GM12878 (cell line): ENCODE results near the gene RSPH1. TPM values are rescaled to one million over a fixed set of nuclear protein-coding genes. Genes with fewer than 3 reads are reported as not detected.
A peak's percentile ranks its signal among the peaks of the same experiment; 100 is the strongest.

Source experiments
- ATF2 ChIP-seq: IDR thresholded peaks from 2 replicates; pipeline ENCODE4 v1.6.1; 2012; ENCODE audit warnings: low read length, inconsistent platforms
- BCL3 ChIP-seq: IDR thresholded peaks from 2 replicates; pipeline ENCODE4 v1.6.1; 2011; ENCODE audit warnings: borderline replicate concordance, low read depth, mild to moderate bottlenecking, moderate library complexity, low read length; ENCODE audit not compliant: insufficient read depth, poor library complexity, severe bottlenecking
- BHLHE40 ChIP-seq, 2 experiments: fragments of 450-650 bp in 1 of 2; IDR thresholded peaks; 2 replicates each; pipeline ENCODE4 v1.6.1; 2011 to 2017; ENCODE audit warnings: low read depth in 2 of 2, borderline replicate concordance in 1 of 2, improper control_type of control experiment in 1 of 2, low read length in 1 of 2, mild to moderate bottlenecking in 1 of 2
- CBX3 ChIP-seq: fragments of 200-600 bp; sonication (generic); IDR thresholded peaks from 2 replicates; pipeline ENCODE4 v1.6.1; 2016; ENCODE audit warnings: low read depth, borderline replicate concordance
- CHD2 ChIP-seq: IDR thresholded peaks from 2 replicates; pipeline ENCODE4 v1.6.1; 2011; ENCODE audit warnings: low read depth, low read length, improper control_type of control experiment, borderline replicate concordance
- ETV6 ChIP-seq, 2 experiments: fragments of 450-650 bp in 1 of 2; IDR thresholded peaks in 1 of 2; conservative IDR thresholded peaks in 1 of 2; 2 replicates each; pipeline ENCODE4 v1.6.1; 2014; ENCODE audit warnings: antibody characterized with exemption in 1 of 2, borderline replicate concordance in 1 of 2, low read depth in 1 of 2, mild to moderate bottlenecking in 1 of 2, moderate library complexity in 1 of 2
- IKZF2 ChIP-seq, 2 experiments: fragments of 450-650 bp; IDR thresholded peaks; 2 replicates each; pipeline ENCODE4 v1.6.1; 2017; ENCODE audit warnings: mild to moderate bottlenecking in 2 of 2, moderate library complexity in 2 of 2
- IRF4 ChIP-seq: IDR thresholded peaks from 2 replicates; pipeline ENCODE4 v1.6.1; 2011; ENCODE audit warnings: low read depth, low read length
- KAT2A ChIP-seq: conservative IDR thresholded peaks from 2 replicates; pipeline ENCODE4 v1.6.1; 2011; ENCODE audit warnings: low read depth, low read length; ENCODE audit not compliant: control insufficient read depth
- KDM1A ChIP-seq: fragments of 200-600 bp; sonication (generic); IDR thresholded peaks from 2 replicates; pipeline ENCODE4 v1.6.1; 2016; ENCODE audit warnings: borderline replicate concordance
- MAX ChIP-seq: IDR thresholded peaks from 2 replicates; pipeline ENCODE4 v1.6.1; 2012; ENCODE audit warnings: low read depth, low read length, improper control_type of control experiment
- MEF2B ChIP-seq: fragments of 450-650 bp; IDR thresholded peaks from 2 replicates; pipeline ENCODE4 v1.6.1; 2018; ENCODE audit warnings: mild to moderate bottlenecking, moderate library complexity; ENCODE audit not compliant: partially characterized antibody, poor library complexity, severe bottlenecking
- MLLT1 ChIP-seq: fragments of 450-650 bp; IDR thresholded peaks from 2 replicates; pipeline ENCODE4 v1.6.1; 2016; ENCODE audit warnings: mild to moderate bottlenecking
- MYC ChIP-seq: IDR thresholded peaks from 2 replicates; pipeline ENCODE4 v1.6.1; 2011; ENCODE audit warnings: mild to moderate bottlenecking, low read length, moderate library complexity, inconsistent platforms; ENCODE audit not compliant: insufficient read depth, insufficient replicate concordance, insufficient read length, severe bottlenecking
- NBN ChIP-seq: fragments of 450-650 bp; IDR thresholded peaks from 2 replicates; pipeline ENCODE4 v1.6.1; 2016
- NFXL1 ChIP-seq: fragments of 450-650 bp; IDR thresholded peaks from 2 replicates; pipeline ENCODE4 v1.6.1; 2017; ENCODE audit warnings: antibody characterized with exemption, mild to moderate bottlenecking, borderline replicate concordance
- NFYB ChIP-seq: IDR thresholded peaks from 2 replicates; pipeline ENCODE4 v1.6.1; 2011; ENCODE audit warnings: low read depth, mild to moderate bottlenecking, low read length, improper control_type of control experiment, moderate library complexity; ENCODE audit not compliant: insufficient read depth
- POLR2A ChIP-seq: IDR thresholded peaks from 2 replicates; pipeline ENCODE4 v1.6.1; 2011; ENCODE audit warnings: low read depth, mild to moderate bottlenecking, low read length
- STAT1 ChIP-seq: fragments of 450-650 bp; conservative IDR thresholded peaks from 2 replicates; pipeline ENCODE4 v1.6.1; 2014; ENCODE audit warnings: antibody characterized with exemption, mild to moderate bottlenecking
- TAF1 ChIP-seq: IDR thresholded peaks from 2 replicates; pipeline ENCODE4 v1.6.1; 2011; ENCODE audit warnings: mild to moderate bottlenecking, low read depth, low read length, borderline replicate concordance
- TCF12 ChIP-seq: IDR thresholded peaks from 2 replicates; pipeline ENCODE4 v1.6.1; 2011; ENCODE audit warnings: low read depth, mild to moderate bottlenecking, low read length
- TCF7 ChIP-seq: IDR thresholded peaks from 2 replicates; pipeline ENCODE4 v1.6.1; 2014; ENCODE audit warnings: antibody characterized with exemption, borderline replicate concordance
- USF1 ChIP-seq: IDR thresholded peaks from 2 replicates; pipeline ENCODE4 v1.6.1; 2011; ENCODE audit warnings: borderline replicate concordance, low read depth, mild to moderate bottlenecking, moderate library complexity, mixed read lengths, low read length; ENCODE audit not compliant: insufficient read depth; ENCODE audit errors: extremely low read length
- YBX1 ChIP-seq: fragments of 450-650 bp; IDR thresholded peaks from 2 replicates; pipeline ENCODE4 v1.6.1; 2016; ENCODE audit warnings: antibody characterized with exemption
- ZBED1 ChIP-seq: IDR thresholded peaks from 2 replicates; pipeline ENCODE4 v1.6.1; 2016; ENCODE audit warnings: borderline replicate concordance
- ZNF384 ChIP-seq: IDR thresholded peaks from 2 replicates; pipeline ENCODE4 v1.6.1; 2012; ENCODE audit warnings: low read depth, mild to moderate bottlenecking, low read length, improper control_type of control experiment, borderline replicate concordance
- polyA plus RNA-seq, 11 experiments: library from polyadenylated mRNA; depleted of rRNA in 4 of 11; unstranded in 6 of 11; stranded (reverse) in 5 of 11; fragments of >200 nt; fragmentation: Nextera tagmentation in 4 of 11; fragmentation: Illumina TruSeq in 1 of 11; extraction: Ambion mirVana in 4 of 11; extraction: Trizol in 1 of 11; gene quantifications; 1 replicate in 1 of 11; 2 replicates in 10 of 11; pipeline versions ENCODE4 v1.2.1 to v1.2.3, GENCODE V29; 2011 to 2016; ENCODE audit warnings: inconsistent platforms in 2 of 11, missing spikeins in 2 of 11, low read depth in 1 of 11
- total RNA-seq, 4 experiments: library from RNA; depleted of rRNA in 3 of 4; stranded (reverse); fragments of >200 nt in 3 of 4; fragmentation: Illumina TruSeq in 1 of 4; extraction: Trizol in 1 of 4; gene quantifications; 2 replicates each; pipeline versions ENCODE4 v1.2.1 to v1.2.3, GENCODE V29; 2013 to 2021

RSPH1 gene
- total and polyA plus RNA-seq, 10 of the 15 experiments (the other 5 are each of a cell fraction or from before 2014, with no cell fraction given): 0.11 to 1.4 (median 0.38) TPM

- peak; percentile 92 for TF ChIP-seq BCL3
- no peak for TF ChIP-seq STAT1
- TF ChIP-seq NFYB: no peak
- peak; percentile 49; the same call in 1 of the 2 replicates for TF ChIP-seq POLR2A
- TF ChIP-seq TAF1: 0 out of 2 replicates have a peak, but pooled peaks have one; percentile 49
- 0 out of 2 replicates have a peak, but pooled peaks have one; percentile 29 for TF ChIP-seq MLLT1
- 0 out of 2 replicates have a peak, but pooled peaks have one; percentile 22 for TF ChIP-seq TCF12
- no peak for TF ChIP-seq CBX3
- TF ChIP-seq KDM1A: no peak
- TF ChIP-seq CHD2: 0 out of 2 replicates have a peak, but pooled peaks have one; percentile 45
- TF ChIP-seq NFXL1: no peak
- no peak for TF ChIP-seq IKZF2 (IDR thresholded peaks at IDR 0.05)
- TF ChIP-seq ETV6 (conservative IDR thresholded peaks at IDR 0.05 in 1 of 2, IDR thresholded peaks at IDR 0.05 in 1 of 2; ENCODE audit: borderline replicate concordance in 1 of 2, low read depth in 1 of 2): no peak
- no peak for TF ChIP-seq ATF2
- no peak for TF ChIP-seq MAX
- TF ChIP-seq IRF4: 0 out of 2 replicates have a peak, but pooled peaks have one; percentile 27
- TF ChIP-seq KAT2A: no peak
- TF ChIP-seq BHLHE40 (IDR thresholded peaks at IDR 0.05; ENCODE audit: borderline replicate concordance in 1 of 2, low read depth in 2 of 2, low read length in 1 of 2): peak in 1 of 2 experiments; percentile 38; a peak in 1 of 4 replicates
- peak; percentile 68; the same call in 1 of the 2 replicates for TF ChIP-seq TCF7
- TF ChIP-seq USF1: no peak
- no peak for TF ChIP-seq YBX1
- no peak for TF ChIP-seq NBN
- no peak for TF ChIP-seq ZNF384
- 0 out of 2 replicates have a peak, but pooled peaks have one; percentile 47 for TF ChIP-seq ZBED1
- TF ChIP-seq MEF2B: no peak
- TF ChIP-seq MYC: no peak
Observed at GRCh38 chr21:42425591-42425990, 70.4 kb downstream of the RSPH1 start (continued).
